Measurements from ENCODE around the gene CHMP3.

The CHMP3 gene

DNA sequence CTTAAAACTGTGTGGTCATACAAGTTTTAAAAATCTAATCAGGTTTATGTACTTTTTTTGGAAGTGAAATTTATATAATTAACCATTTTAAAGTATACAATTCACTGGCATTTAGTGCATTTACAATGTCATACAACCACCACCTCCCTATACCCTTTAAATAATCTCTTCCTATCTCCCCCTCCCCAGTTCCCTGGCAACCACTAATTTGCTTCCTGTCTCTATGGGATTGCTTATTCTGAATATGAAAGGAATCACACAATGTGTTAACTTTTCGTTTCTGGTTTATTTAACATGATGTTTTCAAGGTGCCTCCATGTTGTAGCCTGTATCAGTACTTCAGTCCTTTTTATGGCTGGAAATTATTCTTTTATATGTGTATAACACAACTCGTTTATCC, 19.4 kb downstream of the CHMP3 start:
- DNase-seq = no peak
- Histone ChIP-seq H3K36me3 (no peaks in the 10 kb centered on the region), H3K4me1 (no peaks in the 10 kb centered on the region), H3K27me3 (no peaks in the 10 kb centered on the region), H3K4me3 (ENCODE audit: low read depth, low read length) (no peak overlapping the region), H3K9me3 (no peaks in the 10 kb centered on the region)
- TF ChIP-seq, protein P1, sequence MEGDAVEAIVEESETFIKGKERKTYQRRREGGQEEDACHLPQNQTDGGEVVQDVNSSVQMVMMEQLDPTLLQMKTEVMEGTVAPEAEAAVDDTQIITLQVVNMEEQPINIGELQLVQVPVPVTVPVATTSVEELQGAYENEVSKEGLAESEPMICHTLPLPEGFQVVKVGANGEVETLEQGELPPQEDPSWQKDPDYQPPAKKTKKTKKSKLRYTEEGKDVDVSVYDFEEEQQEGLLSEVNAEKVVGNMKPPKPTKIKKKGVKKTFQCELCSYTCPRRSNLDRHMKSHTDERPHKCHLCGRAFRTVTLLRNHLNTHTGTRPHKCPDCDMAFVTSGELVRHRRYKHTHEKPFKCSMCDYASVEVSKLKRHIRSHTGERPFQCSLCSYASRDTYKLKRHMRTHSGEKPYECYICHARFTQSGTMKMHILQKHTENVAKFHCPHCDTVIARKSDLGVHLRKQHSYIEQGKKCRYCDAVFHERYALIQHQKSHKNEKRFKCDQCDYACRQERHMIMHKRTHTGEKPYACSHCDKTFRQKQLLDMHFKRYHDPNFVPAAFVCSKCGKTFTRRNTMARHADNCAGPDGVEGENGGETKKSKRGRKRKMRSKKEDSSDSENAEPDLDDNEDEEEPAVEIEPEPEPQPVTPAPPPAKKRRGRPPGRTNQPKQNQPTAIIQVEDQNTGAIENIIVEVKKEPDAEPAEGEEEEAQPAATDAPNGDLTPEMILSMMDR (IDR thresholded peaks at IDR 0.05; ENCODE audit: low read depth, low read length) = no peak

DNA sequence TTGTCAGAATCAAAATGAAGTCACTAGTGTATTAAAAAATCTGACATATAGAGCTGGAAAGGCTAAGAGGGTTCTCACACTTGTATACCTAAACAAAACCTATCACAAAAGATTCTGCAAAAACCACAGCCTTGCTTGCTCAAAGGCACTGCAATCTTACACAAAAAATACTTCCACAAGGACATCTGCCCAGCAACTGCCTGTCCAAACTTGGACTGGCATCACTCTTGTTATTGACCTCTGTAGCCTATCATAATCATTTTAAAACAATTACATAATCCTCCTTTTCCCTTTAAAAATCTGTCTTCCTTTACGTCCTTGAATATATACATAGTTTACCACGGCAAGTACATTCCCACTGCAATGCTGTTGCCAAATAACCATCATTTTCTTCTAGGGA, 19.9 kb downstream of the CHMP3 start:
- no peak for DNase-seq
- TF ChIP-seq, protein P1 (IDR thresholded peaks at IDR 0.05; ENCODE audit: low read depth, low read length) = no peak
- H3K36me3 ChIP-seq = no peaks in the 10 kb centered on the region
- H3K4me1 ChIP-seq = no peaks in the 10 kb centered on the region
- no peaks in the 10 kb centered on the region for H3K27me3 ChIP-seq
- H3K9me3 ChIP-seq = no peaks in the 10 kb centered on the region
- H3K4me3 ChIP-seq (ENCODE audit: low read depth, low read length) = no peak overlapping the region

DNA sequence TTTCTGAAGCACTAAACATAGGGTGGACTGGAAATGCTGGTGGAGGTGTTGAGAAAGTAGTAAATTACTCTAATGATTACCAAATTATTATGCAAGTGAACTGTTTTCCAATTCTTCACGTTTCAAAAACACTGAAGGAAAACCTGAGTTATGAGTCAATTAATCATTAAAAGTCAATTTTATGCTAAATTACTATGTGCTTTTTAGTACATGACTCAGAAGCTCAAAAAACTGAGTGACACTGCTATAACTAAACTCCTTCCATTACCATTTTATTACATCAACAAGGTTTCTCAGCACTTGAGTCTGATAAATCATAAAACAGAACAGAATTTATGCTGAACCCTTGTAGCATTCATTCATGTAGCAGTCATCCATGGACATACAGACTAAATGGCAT, 20.4 kb downstream of the CHMP3 start:
- H3K4me3 ChIP-seq (ENCODE audit: low read depth, low read length) = no peak overlapping the region
- no peaks in the 10 kb centered on the region for H3K9me3 ChIP-seq
- no peaks in the 10 kb centered on the region for H3K36me3 ChIP-seq
- H3K4me1 ChIP-seq = no peaks in the 10 kb centered on the region
- no peak for DNase-seq
- TF ChIP-seq, protein P1 (IDR thresholded peaks at IDR 0.05; ENCODE audit: low read depth, low read length) = no peak
- no peaks in the 10 kb centered on the region for H3K27me3 ChIP-seq

DNA sequence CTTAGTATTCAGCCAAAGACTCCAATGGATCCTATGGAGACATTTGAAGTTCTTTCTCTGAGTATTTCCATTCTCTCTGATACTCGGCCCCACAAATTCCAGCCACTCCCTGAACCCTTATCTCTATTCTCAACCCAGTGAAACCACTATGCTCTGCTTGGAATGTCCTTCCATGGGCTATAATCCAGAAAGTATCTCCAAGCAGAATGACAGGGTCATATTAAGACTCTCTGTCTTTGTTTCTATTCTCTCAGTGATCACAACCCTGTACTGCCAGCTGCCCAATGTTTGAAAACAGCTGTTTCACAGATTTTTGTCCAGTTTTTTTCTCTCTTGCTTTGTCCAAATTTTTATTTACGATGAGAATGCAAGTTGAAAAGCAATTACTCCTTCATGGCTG, 21.9 kb downstream of the CHMP3 start:
- H3K27me3 ChIP-seq = no peaks in the 10 kb centered on the region
- DNase-seq = no peak
- no peaks in the 10 kb centered on the region for H3K9me3 ChIP-seq
- H3K4me3 ChIP-seq (ENCODE audit: low read depth, low read length) = no peak overlapping the region
- TF ChIP-seq, protein P1 (IDR thresholded peaks at IDR 0.05; ENCODE audit: low read depth, low read length) = no peak
- H3K36me3 ChIP-seq = no peaks in the 10 kb centered on the region
- H3K4me1 ChIP-seq = no peaks in the 10 kb centered on the region

DNA sequence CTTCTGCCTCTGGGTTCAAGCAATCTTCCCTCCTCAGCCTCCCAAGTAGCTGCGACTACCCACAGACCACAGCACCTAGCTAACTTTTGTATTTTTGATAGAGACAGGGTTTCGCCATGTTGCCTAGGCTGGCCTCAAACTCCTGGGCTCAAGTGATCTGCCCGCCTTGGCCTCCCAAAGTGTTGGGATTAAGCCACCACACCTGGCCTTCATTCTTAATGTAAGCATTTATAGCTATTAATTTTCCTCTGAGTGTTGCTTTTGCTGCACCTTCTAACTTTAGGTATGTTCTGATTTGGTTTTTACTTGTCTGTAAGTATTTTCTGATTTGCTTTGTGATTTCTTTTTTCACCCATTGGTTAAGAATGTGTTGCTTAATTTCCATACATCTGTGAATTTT, 29.7 kb downstream of the CHMP3 start:
- H3K4me3 ChIP-seq (ENCODE audit: low read depth, low read length) = no peak overlapping the region
- TF ChIP-seq, protein P1 (IDR thresholded peaks at IDR 0.05; ENCODE audit: low read depth, low read length) = no peak
- no peak for DNase-seq
- H3K4me1 ChIP-seq = no peaks in the 10 kb centered on the region
- H3K36me3 ChIP-seq = no peaks in the 10 kb centered on the region
- H3K9me3 ChIP-seq = no peaks in the 10 kb centered on the region
- no peaks in the 10 kb centered on the region for H3K27me3 ChIP-seq

DNA sequence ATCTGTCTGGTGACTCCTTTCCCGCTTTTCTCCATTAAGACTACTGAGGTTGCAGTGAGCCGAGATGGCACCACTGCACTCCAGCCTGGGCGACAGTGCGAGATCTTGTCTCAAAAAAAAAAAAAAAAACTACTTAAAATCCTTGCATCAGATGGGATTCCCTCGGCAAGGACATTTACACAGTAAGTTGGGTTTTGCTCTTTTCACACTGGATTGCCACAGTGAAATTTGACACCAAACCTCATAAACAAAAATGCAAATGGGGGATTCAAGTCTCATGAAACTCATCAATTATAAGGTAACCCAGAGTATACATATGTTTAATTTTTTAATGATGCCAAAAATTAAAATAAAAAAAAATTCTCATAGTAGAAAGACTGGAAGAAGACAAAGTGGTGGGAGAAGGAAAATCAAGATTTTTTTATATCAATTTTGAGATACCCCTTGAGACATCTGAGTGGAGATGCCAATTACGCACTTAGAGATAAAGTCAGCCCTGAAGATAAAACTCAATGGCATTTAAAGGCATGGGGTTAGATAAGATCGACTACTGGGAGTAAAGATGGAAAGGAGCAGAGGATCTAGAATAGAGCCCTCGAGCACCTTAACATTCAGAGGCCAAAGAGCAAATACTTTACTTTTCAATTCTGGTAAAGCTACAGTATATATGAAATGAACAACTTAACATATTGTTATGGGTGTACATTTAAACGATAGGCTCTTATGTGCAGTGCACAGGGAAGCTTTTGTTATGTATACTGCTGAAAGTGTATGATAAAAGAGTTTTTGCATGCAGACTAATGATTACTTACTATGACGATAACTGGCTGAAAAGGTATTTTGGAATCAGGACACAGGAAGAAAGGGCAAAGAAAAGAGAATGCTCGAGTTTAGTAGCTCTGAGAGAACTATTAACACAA, 37.6 kb downstream of the CHMP3 start:
- Histone ChIP-seq H3K4me3 (ENCODE audit: low read depth, low read length) (no peak overlapping the region), H3K9me3 (no peaks in the 10 kb centered on the region), H3K27me3 (no peaks in the 10 kb centered on the region), H3K4me1 (no peaks in the 10 kb centered on the region), H3K36me3 (no peaks in the 10 kb centered on the region)
- DNase-seq = no peak
- TF ChIP-seq, protein P1 (IDR thresholded peaks at IDR 0.05; ENCODE audit: low read depth, low read length) = no peak

Measured in BE2C (cell line).